Measurements from ENCODE around the gene CLTA.

DNA sequence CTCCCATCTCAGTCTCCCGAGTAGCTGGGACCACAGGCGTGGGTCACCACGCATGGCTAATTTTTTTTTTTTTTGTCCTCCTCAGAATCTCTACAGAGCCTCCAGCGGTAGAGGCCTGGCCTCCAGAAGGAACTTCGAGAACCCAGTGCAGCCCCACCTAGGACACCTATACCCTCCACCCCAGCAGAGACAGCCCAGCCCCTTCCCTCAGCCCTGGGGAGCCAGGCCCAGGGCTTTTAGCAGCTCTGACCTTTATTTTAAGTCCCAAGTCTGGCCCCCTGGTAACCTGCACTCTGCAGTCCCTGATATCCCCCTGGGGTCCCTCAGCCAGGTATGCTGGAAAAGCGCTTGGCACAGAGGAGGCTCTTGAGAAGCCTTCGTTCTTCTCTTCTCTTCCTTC, 49.0 kb upstream of the CLTA start:
- no peak for TF ChIP-seq CTCF (conservative IDR thresholded peaks at IDR 0.05)
- no peak for TF ChIP-seq EZH2 (IDR thresholded peaks at IDR 0.05; ENCODE audit: low read depth)

All from PC-9 (cell line).